Measurements from ENCODE around the gene CHKB.

CHKB gene

GRCh38 chr22:50575426-50575941, 7.2 kb downstream of the CHKB start:
- peaks cover 35% of the 10 kb centered on the region for H3K36me3 ChIP-seq
- no peak overlapping the region for H3K4me3 ChIP-seq (ENCODE audit: low read depth, low read length)
- no peak for DNase-seq
- H3K27ac ChIP-seq = no peak overlapping the region
- no peaks in the 10 kb centered on the region for H3K27me3 ChIP-seq (ENCODE audit: insufficient read depth, low read depth, severe bottlenecking)
- no peaks in the 10 kb centered on the region for H3K9me3 ChIP-seq (ENCODE audit: severe bottlenecking)
- no peak for TF ChIP-seq CTCF (IDR thresholded peaks at IDR 0.05; ENCODE audit: low read depth, low read length)

GRCh38 chr22:50574383-50574755, 8.3 kb downstream of the CHKB start:
- Histone ChIP-seq H3K27ac (no peak overlapping the region), H3K36me3 (peaks cover 30% of the 10 kb centered on the region), H3K4me3 (ENCODE audit: low read depth, low read length) (no peak overlapping the region), H3K9me3 (ENCODE audit: severe bottlenecking) (no peaks in the 10 kb centered on the region), H3K27me3 (ENCODE audit: insufficient read depth, low read depth, severe bottlenecking) (no peaks in the 10 kb centered on the region)
- DNase-seq = no peak
- TF ChIP-seq CTCF (IDR thresholded peaks at IDR 0.05; ENCODE audit: low read depth, low read length) = no peak

GRCh38 chr22:50573491-50574382, 8.9 kb downstream of the CHKB start:
- DNase-seq = no peak
- Histone ChIP-seq H3K4me3 (ENCODE audit: low read depth, low read length) (no peak overlapping the region), H3K9me3 (ENCODE audit: severe bottlenecking) (no peaks in the 10 kb centered on the region), H3K27ac (no peak overlapping the region), H3K36me3 (peaks cover 30% of the 10 kb centered on the region), H3K27me3 (ENCODE audit: insufficient read depth, low read depth, severe bottlenecking) (no peaks in the 10 kb centered on the region)
- no peak for TF ChIP-seq CTCF (IDR thresholded peaks at IDR 0.05; ENCODE audit: low read depth, low read length)

GRCh38 chr22:50572965-50573364, 9.7 kb downstream of the CHKB start:
- no peak for DNase-seq
- Histone ChIP-seq H3K27ac (no peak overlapping the region), H3K4me3 (ENCODE audit: low read depth, low read length) (no peak overlapping the region), H3K36me3 (peaks cover 35% of the 10 kb centered on the region), H3K27me3 (ENCODE audit: insufficient read depth, low read depth, severe bottlenecking) (no peaks in the 10 kb centered on the region), H3K9me3 (ENCODE audit: severe bottlenecking) (no peaks in the 10 kb centered on the region)
- no peak for TF ChIP-seq CTCF (IDR thresholded peaks at IDR 0.05; ENCODE audit: low read depth, low read length)

GRCh38 chr22:50571264-50572175, 11.1 kb downstream of the CHKB start:
- Histone ChIP-seq H3K36me3 (peaks cover 37% of the 10 kb centered on the region), H3K27ac (no peak overlapping the region), H3K27me3 (ENCODE audit: insufficient read depth, low read depth, severe bottlenecking) (no peaks in the 10 kb centered on the region), H3K4me3 (ENCODE audit: low read depth, low read length) (no peak overlapping the region), H3K9me3 (ENCODE audit: severe bottlenecking) (no peaks in the 10 kb centered on the region)
- no peak for TF ChIP-seq CTCF (IDR thresholded peaks at IDR 0.05; ENCODE audit: low read depth, low read length)
- no peak for DNase-seq

Data from WERI-Rb-1 (cell line).